GM18517 (cell line): Measurements from ENCODE around the gene CEACAM18.
"Not testable (repeated sequence)": the region's sequence is repeated elsewhere in the genome, so short reads cannot be mapped to it uniquely, and the experiment has no call there.

Source experiments
- ATAC-seq: cut with Tn5 transposase; IDR thresholded peaks from one replicate; pipeline ENCODE4 v1.9.1; 2021; ENCODE audit warnings: mild to moderate bottlenecking, moderate library complexity; ENCODE audit not compliant: unreplicated experiment

Gene CEACAM18

GRCh38 chr19:51489113-51489512, 10.8 kb downstream of the CEACAM18 start:
- no peak for ATAC-seq

DNA sequence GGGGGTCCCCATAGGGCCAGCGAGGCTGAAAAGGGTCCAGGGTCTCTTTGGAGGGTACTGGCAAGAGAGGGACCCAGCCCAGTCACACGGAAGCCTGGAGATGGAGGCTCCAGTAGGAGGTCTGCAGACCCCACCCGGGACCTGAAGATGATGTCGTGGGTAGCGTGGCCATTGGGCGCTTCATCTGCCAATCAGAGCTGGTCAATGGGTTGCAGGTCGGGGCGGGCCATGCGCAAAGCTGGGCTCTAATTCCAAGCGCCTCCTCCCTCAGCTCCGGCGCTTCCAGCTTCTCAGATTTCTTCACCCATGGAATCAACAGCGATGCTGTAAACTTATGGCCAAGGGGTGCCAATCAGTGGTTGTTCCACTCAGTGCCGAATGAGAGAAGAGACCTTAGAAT, 12.3 kb downstream of the CEACAM18 start:
- no peak for ATAC-seq

DNA sequence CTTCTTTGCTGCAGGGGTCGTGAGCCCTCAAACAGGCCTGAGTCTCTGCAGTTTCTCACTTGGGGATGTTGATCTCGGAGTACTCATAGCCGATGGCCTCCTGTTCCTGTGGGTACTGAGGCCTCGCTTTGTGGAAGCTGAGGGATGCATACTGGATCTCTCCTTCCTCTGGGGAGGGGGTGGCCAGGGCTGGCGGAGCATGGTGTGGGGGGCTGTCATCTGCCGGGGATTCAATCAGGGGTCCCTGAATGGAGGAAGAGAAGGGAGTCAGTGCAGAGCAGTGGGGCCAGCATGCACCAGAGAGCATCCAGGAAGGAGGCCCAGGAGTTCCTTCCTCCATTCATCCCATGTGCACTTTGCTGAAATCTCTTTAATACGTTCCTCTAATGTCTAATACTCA, 13.2 kb downstream of the CEACAM18 start:
- ATAC-seq, result no peak

DNA sequence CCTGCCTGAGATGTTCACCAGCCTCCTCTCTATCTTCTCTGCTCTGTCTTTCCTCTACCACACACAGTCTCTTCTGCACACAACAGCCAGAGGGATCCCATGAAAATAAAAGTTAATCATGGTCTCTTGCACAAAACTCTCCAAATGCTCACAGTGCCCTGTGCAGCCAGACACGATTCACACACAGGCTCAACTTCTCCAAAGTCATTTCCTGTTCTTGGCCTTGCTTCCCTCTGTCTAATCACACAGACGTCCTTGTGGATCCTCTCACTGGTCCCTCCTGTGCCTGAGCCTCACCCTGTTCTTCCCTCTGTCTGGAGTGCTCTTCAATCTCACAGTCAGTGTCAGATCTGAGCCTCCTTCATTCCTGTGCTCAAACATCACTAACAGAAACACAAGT, 15.4 kb downstream of the CEACAM18 start:
- no peak for ATAC-seq

GRCh38 chr19:51497666-51498065, 19.3 kb downstream of the CEACAM18 start:
- ATAC-seq, result no peak

DNA sequence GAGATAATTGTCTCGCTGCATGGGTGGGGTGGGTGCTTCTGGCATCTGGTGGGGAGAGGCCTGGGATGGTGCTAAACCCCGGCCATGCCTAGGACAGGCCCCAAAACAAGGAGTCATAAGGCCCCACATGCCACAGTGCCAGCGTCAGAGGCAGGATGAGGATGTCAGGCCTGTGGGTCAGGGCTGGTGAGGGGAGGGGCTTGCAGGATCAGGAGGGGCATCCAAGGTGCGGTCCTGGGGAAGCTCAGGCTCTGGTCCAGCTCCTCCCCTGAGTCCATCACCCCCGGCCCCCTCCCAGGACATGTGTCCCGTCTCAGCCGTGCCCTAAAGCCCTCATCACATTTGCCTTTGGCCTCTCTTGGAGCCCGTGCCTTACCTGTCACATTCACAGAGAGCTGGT, 22.6 kb downstream of the CEACAM18 start:
- ATAC-seq, result not testable (repeated sequence)

GRCh38 chr19:51501594-51502263, 23.4 kb downstream of the CEACAM18 start, which contains the start of gene SIGLEC12:
Gene SIGLEC12, minus strand, starts transcription at chr19:51501800. Its CDS starts 67 bp downstream, at chr19:51501733.
- ATAC-seq, result no peak

GRCh38 chr19:51503286-51503817, 25.0 kb downstream of the CEACAM18 start:
- ATAC-seq, result no peak

GRCh38 chr19:51503896-51504295, 25.6 kb downstream of the CEACAM18 start:
- ATAC-seq, result no peak

DNA sequence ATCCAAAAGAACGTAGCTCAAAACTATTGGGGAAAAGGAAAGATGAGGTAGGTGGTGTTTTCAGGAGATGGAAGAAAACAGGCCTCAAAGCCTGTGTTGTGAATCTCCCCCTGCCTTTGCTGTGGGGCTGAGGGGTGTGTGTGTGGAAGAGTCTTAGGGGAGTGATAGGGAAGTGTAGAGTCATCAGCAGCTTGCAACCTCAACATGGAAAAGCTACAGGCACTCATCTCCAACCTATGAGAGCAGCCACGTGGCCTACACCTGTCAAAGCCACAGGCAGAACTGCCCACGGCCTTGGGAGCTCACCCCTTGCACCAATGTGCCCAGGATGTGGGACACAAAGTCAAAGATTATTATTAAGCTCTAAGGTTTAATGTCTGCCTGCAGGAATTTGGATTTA, 27.6 kb downstream of the CEACAM18 start:
- no peak for ATAC-seq

DNA sequence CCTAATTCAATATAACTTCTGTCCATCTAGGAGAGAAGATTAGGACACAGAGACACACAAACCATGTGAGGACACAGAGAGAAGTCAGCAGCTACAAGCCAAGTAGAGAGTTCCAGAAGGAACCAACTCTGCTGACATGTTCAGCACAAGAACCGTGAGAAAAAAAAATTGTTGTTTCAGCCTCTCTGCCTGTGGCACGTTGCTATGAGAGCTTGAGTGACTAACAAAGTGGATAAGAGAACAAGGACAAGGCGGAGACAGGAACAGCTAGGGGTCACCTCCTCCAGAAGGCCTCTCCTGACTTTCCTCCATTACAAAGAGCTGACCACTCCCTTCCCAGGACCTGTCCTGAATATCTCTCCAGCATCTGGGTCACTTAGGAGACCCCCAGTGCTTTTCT, 28.9 kb downstream of the CEACAM18 start:
- ATAC-seq, result no peak

- ATAC-seq, result no peak
Measured at GRCh38 chr19:51507640-51508058, 29.3 kb downstream of the CEACAM18 start.

DNA sequence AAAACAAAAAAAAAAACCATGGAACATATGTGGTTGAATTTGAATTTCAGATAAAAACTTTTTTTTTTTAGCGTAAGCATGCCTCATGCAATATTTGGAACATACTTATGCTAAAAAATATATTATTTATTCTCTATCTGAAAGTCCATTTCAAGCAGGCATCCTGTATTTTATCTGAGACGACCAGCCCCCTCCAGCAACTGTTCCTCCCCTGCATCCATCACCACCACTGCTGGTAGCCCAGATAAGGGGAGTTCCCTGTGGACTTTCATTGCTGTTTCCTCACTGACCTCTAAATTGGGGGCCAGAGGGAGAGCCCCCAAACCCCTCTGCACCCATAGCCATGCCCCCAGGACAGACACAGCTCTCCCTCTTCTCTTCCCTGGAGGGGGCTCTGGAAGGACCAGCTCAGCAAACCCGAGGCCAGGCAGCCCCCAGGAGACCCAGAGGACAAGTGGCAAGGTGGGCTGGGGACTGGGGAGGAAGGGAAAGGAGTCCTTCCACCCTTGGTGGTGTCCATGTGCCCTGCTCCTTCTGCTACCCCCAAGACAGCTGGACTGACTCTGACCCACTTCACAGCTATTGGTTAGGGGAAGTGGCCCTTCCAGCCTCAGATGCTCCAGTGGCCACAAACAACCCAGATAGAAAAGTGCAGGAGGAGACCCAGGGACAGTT, 29.9 kb downstream of the CEACAM18 start:
- no peak for ATAC-seq

GRCh38 chr19:51509823-51510660, 31.7 kb downstream of the CEACAM18 start:
- ATAC-seq, result no peak

- ATAC-seq, result no peak
Measured at GRCh38 chr19:51511353-51511752, 33.0 kb downstream of the CEACAM18 start.

DNA sequence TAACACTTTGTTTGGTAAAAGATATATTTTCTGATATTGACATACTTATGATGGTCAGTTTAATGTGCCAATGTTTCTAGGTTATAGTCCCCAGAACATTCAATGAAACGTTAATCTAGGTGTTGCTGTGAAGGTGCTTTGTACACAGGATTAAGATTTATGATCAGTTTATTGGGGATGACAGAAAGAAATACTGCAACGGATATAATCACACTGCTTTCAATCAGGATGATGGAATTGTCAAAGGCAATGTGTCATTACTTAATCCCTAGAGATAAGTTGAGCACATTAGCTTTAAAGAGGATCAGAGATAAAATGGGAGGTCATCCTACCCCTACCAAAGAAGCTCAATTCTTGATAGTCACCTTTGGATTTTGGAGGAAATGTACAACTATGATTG, 35.6 kb downstream of the CEACAM18 start:
- ATAC-seq, result no peak

DNA sequence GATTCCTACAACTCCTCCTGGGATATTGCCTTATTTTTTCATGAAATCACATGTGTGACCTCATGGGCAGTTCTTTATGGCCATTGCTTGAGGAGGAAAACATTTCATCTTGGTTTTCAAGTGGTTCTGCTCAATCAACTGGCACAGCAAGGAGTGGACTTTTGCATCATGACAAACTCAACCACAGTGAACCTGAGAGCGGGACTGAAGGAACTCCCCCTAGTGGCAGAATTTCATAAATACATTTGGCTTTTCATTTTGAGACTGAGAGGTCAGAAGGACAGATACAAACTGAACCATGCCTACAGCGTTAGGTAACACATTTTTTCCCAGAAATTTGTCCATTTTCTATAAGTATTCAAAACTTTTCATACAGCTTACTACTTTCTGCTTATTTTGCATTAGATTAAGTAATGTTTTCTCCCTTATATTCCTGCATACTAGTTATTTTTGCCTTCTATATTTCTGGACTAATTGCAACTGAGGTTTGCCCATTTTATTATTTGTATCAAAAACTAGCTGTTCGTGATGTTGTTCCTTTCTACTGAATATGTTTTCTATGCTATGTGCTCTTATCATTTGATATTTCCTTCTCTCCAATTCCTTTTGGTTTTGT, 36.6 kb downstream of the CEACAM18 start:
- no peak for ATAC-seq

- ATAC-seq, result no peak
Measured at GRCh38 chr19:51520728-51521127, 42.4 kb downstream of the CEACAM18 start.

DNA sequence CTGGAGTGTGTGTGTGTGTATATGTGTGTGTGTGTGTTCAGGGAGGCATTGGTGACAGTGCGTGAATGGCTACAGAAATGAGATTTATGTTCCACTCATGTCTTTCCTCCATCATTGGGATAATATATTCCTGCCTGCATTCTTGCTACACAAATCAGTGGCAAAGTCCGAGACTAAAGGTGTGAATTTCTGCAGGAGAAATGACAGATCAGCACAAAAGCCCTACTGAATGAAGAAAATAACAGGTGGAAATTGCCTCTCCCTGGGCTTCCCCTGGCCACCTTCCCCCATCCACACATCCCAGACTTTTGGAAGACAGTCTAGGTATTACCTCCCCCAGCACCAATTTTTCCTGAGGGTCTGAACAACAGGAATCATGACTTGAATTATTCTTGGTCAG, 43.0 kb downstream of the CEACAM18 start:
- ATAC-seq, result no peak

DNA sequence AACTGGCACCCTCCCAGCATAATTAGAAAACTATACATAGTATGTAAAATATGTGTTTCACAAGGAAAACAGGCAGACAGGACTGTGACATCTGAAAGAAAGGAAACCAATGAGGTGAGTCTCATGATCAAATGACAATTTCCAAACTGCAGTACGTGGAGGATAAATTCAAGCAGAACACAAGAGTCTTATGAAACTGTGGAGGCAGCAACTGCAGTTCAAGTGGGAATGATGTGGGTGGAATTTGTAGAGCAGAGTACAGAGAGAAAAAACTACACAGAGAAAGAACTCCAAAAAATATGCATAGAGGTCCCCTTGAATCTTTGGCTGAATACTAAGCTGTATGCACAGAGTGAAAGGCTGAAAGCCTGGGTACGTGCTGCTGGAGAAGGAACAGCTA, 43.4 kb downstream of the CEACAM18 start:
- no peak for ATAC-seq

DNA sequence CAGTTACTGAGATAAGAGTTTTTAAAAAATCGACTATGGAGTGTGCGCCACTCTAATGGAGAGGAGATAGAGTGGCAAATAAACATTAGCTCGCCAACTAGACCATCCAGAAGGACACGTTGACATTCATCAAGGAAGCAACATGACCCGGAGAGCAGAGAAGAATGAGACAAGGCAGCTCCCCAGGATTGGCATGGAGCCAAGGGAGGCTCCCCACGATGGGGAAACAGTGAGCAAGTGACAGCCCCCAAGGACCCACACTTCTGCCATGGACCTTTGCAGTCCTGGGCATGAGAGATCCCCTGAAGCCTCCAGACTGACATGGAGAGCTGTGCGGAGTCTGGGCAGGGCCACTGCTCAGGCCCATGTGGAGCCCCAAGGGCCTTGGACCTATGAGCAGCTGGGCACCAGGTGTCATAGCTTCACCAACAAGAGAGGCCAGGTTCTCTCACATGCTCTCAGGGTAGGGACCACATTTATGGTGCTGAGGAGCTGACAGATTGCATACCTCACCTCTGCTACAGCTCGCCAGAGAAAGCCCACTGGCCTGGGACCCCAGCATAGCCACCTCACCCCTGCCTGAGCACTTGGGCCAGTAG, 46.4 kb downstream of the CEACAM18 start:
- no peak for ATAC-seq
